Tibial nerve (tissue), 4 donors: ENCODE data around the gene ELMO1. TPM values are rescaled to one million over a fixed set of nuclear protein-coding genes. Genes with fewer than 3 reads are reported as not detected.
A peak's percentile ranks its signal among the peaks of the same experiment; 100 is the strongest.

Experiments
- DNase-seq, 2 donors: peaks; one replicate each; pipeline ENCODE4 v3.0.0-alpha.2; 2019; ENCODE audit warnings: low spot score in 2 of 2
- H3K27ac ChIP-seq, 4 donors: fragments of 200-600 bp; sonication (generic) in 3 of 4; one replicate each; pipeline ENCODE4 v1.5.1; 2017 to 2019; ENCODE audit warnings: mild to moderate bottlenecking in 1 of 4
- H3K27me3 ChIP-seq, 2 donors: fragments of 200-600 bp; sonication (generic) in 1 of 2; one replicate each; pipeline versions ENCODE4 v1.5.1 to v1.6.0; 2017 to 2019
- H3K36me3 ChIP-seq, 3 donors: fragments of 200-600 bp; sonication (generic); one replicate each; pipeline ENCODE4 v1.5.1; 2018 to 2019
- H3K4me1 ChIP-seq, 4 donors: fragments of 200-600 bp; sonication (generic) in 3 of 4; one replicate each; pipeline ENCODE4 v1.5.1; 2017 to 2019
- H3K4me3 ChIP-seq, 4 donors: fragments of 200-600 bp; sonication (generic) in 3 of 4; one replicate each; pipeline ENCODE4 v1.5.1; 2017 to 2019; ENCODE audit warnings: mild to moderate bottlenecking in 1 of 4, moderate library complexity in 1 of 4
- H3K9me3 ChIP-seq, 4 donors: fragments of 200-600 bp; sonication (generic) in 3 of 4; one replicate each; pipeline ENCODE4 v1.5.1; 2017 to 2019
- EP300 ChIP-seq, 2 donors: sonication (generic); formaldehyde crosslinking; IDR thresholded peaks; one replicate each; pipeline ENCODE4 v1.6.1; 2017; ENCODE audit warnings: antibody characterized with exemption in 2 of 2, mild to moderate bottlenecking in 1 of 2
- POLR2A ChIP-seq, 2 donors: fragments of 450-650 bp; IDR thresholded peaks; one replicate each; pipeline ENCODE4 v1.6.1; 2017; ENCODE audit warnings: antibody characterized with exemption in 2 of 2, mild to moderate bottlenecking in 2 of 2, moderate library complexity in 2 of 2
- WGBS, 2 donors: methylation state at CpG; one replicate each; pipeline ENCODE4 v1.1.5; 2018; 5-methylcytosine and 5-hydroxymethylcytosine counted together
- total RNA-seq, 4 donors: library from RNA; depleted of rRNA; stranded (reverse); fragments of >200 nt; gene quantifications; one replicate each; pipeline ENCODE4 v1.1.0, GENCODE V29; 2016
- TF ChIP-seq, protein P1 (sequence below), 5 experiments: fragments of 200-600 bp in 3 of 5; fragments of 450-650 bp in 2 of 5; sonication (generic) in 3 of 5; IDR thresholded peaks; one replicate each; pipeline ENCODE4 v1.5.1; 2016 to 2019; ENCODE audit warnings: antibody characterized with exemption in 5 of 5, mild to moderate bottlenecking in 3 of 5, moderate library complexity in 2 of 5

The ELMO1 gene
- total RNA-seq, 4 donors from 2014 or later: 196 to 328 (median 268) TPM

DNA sequence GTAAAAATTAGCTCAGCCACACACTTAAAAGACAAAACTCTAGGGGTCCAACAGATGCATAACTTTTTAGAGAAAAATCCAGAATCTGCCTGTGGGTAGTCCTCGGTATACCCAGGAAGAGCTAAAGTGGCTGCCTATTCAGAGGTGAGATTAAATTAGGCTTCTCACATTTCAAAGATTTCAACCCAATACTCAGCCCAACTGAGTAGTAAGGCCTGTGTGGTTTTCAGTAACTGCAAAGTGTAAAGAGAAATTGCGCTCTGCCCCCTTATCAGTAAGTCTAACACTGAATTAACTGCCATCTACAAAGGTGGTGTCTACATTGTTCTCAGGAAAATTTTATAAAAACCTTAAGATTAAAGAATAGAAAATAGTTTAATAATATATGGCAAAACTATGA lies 88.2 kb downstream of the ELMO1 start:
- peak overlapping the region in 2 of 4 donors; percentile 37 to 72 for H3K27ac ChIP-seq
- no peak for DNase-seq
- no peaks in the 10 kb centered on the region for H3K36me3 ChIP-seq
- H3K4me1 ChIP-seq: peaks cover 0 to 50% (median 6%) of the 10 kb centered on the region in 4 donors
- 84 to 85% methylated on average over 2 of the region's 2 CpGs for WGBS, 2 donors
- no peaks in the 10 kb centered on the region for H3K9me3 ChIP-seq
- H3K27me3 ChIP-seq: no peaks in the 10 kb centered on the region
- no peak overlapping the region for H3K4me3 ChIP-seq
- TF ChIP-seq, protein P1, sequence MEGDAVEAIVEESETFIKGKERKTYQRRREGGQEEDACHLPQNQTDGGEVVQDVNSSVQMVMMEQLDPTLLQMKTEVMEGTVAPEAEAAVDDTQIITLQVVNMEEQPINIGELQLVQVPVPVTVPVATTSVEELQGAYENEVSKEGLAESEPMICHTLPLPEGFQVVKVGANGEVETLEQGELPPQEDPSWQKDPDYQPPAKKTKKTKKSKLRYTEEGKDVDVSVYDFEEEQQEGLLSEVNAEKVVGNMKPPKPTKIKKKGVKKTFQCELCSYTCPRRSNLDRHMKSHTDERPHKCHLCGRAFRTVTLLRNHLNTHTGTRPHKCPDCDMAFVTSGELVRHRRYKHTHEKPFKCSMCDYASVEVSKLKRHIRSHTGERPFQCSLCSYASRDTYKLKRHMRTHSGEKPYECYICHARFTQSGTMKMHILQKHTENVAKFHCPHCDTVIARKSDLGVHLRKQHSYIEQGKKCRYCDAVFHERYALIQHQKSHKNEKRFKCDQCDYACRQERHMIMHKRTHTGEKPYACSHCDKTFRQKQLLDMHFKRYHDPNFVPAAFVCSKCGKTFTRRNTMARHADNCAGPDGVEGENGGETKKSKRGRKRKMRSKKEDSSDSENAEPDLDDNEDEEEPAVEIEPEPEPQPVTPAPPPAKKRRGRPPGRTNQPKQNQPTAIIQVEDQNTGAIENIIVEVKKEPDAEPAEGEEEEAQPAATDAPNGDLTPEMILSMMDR (IDR thresholded peaks at IDR 0.05): no peak
- TF ChIP-seq EP300 (IDR thresholded peaks at IDR 0.05): no peak
- TF ChIP-seq POLR2A (IDR thresholded peaks at IDR 0.05): no peak

GRCh38 chr7:37359662-37360444 lies 88.8 kb downstream of the ELMO1 start:
- H3K9me3 ChIP-seq: no peaks in the 10 kb centered on the region
- no peak overlapping the region for H3K4me3 ChIP-seq
- no peak for DNase-seq
- WGBS, 2 donors: 58 to 69% methylated on average over 11 of the region's 11 CpGs
- peak overlapping the region in 3 of 4 donors; percentile 20 to 72 (median 37) for H3K27ac ChIP-seq
- no peaks in the 10 kb centered on the region for H3K27me3 ChIP-seq
- no peaks in the 10 kb centered on the region for H3K36me3 ChIP-seq
- no peak for TF ChIP-seq EP300 (IDR thresholded peaks at IDR 0.05)
- H3K4me1 ChIP-seq: peaks cover 0 to 56% (median 11%) of the 10 kb centered on the region in 4 donors

GRCh38 chr7:37359180-37359579 lies 89.5 kb downstream of the ELMO1 start:
- Histone ChIP-seq H3K27ac (peak overlapping the region in 1 of 4 donors; percentile 72), H3K36me3 (no peaks in the 10 kb centered on the region), H3K4me3 (no peak overlapping the region), H3K27me3 (no peaks in the 10 kb centered on the region), H3K9me3 (no peaks in the 10 kb centered on the region), H3K4me1 (peaks cover 0 to 61% (median 16%) of the 10 kb centered on the region in 4 donors)
- TF ChIP-seq, protein P1 (IDR thresholded peaks at IDR 0.05): no peak
- WGBS, 2 donors: 94 to 100% methylated on average over 2 of the region's 2 CpGs
- DNase-seq: no peak

GRCh38 chr7:37357637-37357996 lies 91.0 kb downstream of the ELMO1 start:
- Histone ChIP-seq H3K27ac (peak overlapping the region in 1 of 4 donors; percentile 90), H3K4me1 (peaks cover 0 to 68% (median 22%) of the 10 kb centered on the region in 4 donors), H3K9me3 (no peaks in the 10 kb centered on the region), H3K4me3 (no peak overlapping the region), H3K27me3 (no peaks in the 10 kb centered on the region), H3K36me3 (no peaks in the 10 kb centered on the region)
- DNase-seq: no peak
- 72 to 77% methylated on average over 1 of the region's 1 CpG for WGBS, 2 donors
- TF ChIP-seq, protein P1 (IDR thresholded peaks at IDR 0.05): no peak
- TF ChIP-seq POLR2A (IDR thresholded peaks at IDR 0.05) (no peak), EP300 (IDR thresholded peaks at IDR 0.05) (no peak)

GRCh38 chr7:37356911-37357636 lies 91.6 kb downstream of the ELMO1 start:
- no peak for DNase-seq
- no peak for TF ChIP-seq EP300 (IDR thresholded peaks at IDR 0.05)
- TF ChIP-seq, protein P1 (IDR thresholded peaks at IDR 0.05): no peak
- no peak for TF ChIP-seq POLR2A (IDR thresholded peaks at IDR 0.05)
- no peaks in the 10 kb centered on the region for H3K9me3 ChIP-seq
- WGBS, 2 donors: 94 to 98% methylated on average over 3 of the region's 3 CpGs
- no peak overlapping the region for H3K4me3 ChIP-seq
- H3K36me3 ChIP-seq: no peaks in the 10 kb centered on the region
- H3K27me3 ChIP-seq: no peaks in the 10 kb centered on the region
- H3K27ac ChIP-seq: peak overlapping the region in 2 of 4 donors; percentile 88 to 90
- peaks cover 0 to 73% (median 24%) of the 10 kb centered on the region in 4 donors for H3K4me1 ChIP-seq
